GM19035 (cell line): ENCODE measurements around the gene GAN.
"Not testable (repeated sequence)": the region's sequence is repeated elsewhere in the genome, so short reads cannot be mapped to it uniquely, and the experiment has no call there.

Source experiments
- ATAC-seq: cut with Tn5 transposase; IDR thresholded peaks from one replicate; pipeline ENCODE4 v1.9.1; 2021; ENCODE audit not compliant: unreplicated experiment

The GAN gene

DNA sequence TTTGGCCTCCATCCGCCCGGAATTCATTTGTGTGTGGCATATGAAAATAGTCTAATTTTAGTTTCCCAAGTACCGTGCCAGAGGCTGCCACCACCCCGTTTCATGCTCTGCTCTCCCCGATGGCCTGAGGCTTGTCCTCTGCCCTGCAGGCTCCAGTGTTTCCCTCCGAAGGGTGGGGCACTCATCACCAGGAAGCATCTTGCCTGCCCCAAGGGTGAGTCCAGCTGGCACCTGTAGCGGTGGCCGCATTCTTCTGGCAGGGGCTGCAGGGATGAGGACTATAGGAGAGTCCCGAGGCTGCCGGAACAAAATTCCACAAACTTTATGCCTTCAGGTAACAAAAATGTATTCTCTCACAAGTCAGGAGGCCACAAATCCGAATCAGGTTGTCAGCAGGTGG, 106.8 kb downstream of the GAN start:
- no peak for ATAC-seq

DNA sequence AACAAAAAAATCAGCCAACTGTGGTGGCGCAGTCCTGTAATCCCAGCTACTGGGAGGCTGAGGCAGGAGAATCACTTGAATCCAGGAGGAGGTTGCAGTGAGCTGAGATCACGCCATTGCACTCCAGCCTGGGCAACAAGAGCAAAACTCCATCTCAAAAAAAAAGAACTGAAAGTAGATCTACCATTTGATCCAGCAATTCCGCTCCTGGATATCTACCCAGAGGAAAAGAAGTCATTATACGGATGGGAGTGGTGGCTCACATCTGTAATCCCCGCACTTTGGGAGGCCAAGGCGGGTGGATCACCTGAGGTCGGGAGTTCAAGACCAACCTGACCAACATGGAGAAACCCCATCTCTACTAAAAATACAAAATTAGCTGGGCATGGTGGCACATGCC, 107.4 kb downstream of the GAN start:
- not testable (repeated sequence) for ATAC-seq

- ATAC-seq: no peak
Observed at GRCh38 chr16:81424771-81425170, 110.0 kb downstream of the GAN start.

GRCh38 chr16:81427219-81427618, 112.5 kb downstream of the GAN start:
- no peak for ATAC-seq

- ATAC-seq: no peak
Observed at GRCh38 chr16:81429045-81429521, 114.3 kb downstream of the GAN start.

DNA sequence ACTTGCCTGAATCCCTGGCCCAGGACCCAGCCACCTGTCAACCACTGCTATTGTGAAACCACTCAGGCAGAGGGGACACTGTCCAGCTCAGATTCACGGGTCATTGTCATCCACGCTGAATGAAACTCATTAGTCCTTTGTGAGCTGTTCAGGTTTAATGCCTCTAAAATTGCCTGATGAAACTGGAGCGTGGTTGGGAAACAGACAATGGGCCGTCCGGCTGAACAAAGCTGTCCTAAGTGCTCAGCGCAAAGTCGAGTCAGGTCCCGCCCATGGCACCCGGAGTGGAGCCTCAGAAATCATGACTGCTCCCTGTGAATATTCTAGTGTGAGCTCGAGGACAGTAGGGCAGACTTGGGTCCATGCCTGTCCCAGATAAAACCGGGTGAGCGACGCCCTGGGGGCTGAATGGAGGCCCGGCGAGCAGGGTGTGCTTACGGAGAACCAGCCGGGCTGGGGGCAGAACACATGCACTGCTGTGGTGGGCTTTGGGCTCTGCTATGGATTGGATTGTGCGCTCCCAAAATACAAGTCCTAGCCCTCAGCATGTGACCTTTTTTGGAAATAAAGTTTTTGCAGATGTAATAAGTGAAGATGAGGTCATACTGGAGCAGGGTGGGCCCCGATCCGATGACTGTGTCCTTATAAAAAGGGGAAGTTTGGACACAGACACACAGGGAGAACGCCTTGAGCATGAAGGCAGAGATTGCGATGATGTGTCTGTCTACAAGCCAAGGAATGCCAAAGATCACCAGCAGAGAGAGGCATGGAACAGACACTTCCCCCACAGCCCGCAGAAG, 117.0 kb downstream of the GAN start:
- no peak for ATAC-seq

DNA sequence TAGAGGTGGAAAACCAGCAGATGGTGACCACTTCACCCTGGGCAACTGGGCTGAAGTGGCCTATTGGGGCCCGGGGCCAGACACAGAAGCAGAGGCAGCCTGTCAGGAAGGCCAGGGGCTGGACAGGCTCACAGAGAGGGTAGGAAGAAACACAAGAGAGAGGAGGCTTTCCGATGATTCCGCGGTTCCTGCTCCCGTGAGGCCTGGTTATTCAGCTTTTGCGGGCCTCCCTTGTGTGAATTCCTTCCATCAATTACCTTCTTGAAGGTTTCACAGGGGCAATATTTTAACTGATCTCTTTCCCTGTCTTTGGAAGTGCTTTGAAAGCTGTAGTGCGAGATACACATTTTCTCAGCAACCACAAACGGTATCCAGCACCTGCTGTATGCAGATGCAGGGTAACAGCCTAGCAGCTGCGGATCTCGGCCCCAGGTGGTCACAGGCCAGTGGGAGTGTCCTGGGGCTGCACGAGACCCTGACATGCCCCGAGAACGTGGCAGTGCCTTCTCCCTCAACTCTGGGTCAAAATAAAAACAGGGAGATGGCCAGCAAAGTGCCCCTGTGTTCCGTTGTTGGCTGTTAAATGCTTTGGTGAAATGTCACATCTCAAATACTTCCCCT, 118.3 kb downstream of the GAN start:
- no peak for ATAC-seq

- ATAC-seq: no peak
Observed at GRCh38 chr16:81435103-81435502, 120.3 kb downstream of the GAN start.

DNA sequence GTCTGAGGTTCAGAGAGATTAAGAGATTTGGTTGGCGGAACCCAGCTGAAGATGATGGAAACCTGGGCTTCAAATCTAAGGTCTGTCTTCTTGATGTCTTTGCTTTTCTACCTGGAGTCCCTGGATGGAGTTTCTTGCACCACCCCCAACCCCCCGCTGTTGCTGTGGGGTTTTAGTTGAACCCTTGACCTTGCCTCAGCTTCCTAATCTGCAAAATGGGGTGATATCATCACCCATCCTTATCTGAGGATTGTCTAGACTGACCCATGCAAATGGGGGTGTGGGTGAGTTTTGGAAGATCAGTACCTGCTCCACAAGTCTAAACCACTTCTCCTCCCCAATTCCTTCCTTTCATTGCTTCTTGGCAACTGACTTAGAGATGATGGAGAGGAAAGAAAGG, 120.8 kb downstream of the GAN start:
- no peak for ATAC-seq

- no peak for ATAC-seq
Observed at GRCh38 chr16:81436386-81436785, 121.6 kb downstream of the GAN start.

DNA sequence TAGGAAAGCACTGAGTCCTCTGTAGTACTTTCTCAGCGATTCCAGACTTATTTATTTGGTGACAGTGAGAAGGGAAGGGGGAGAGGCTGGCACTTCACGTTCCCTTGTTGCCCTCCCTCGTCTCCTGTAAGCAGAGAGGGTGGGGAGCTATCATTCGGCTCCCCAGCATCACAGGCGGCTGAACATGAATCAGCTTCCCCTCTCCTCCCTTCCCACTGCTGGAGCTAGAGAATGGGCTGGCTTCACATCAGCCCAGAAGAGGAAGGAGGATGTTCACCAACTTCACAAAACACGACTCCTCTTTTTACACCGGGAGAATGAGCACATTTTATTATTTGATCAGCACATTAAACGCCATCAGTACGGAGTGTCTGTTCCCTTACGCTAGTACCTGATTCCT, 123.1 kb downstream of the GAN start:
- ATAC-seq: no peak
